ENCODE results near the gene SCAMP2.

DNA sequence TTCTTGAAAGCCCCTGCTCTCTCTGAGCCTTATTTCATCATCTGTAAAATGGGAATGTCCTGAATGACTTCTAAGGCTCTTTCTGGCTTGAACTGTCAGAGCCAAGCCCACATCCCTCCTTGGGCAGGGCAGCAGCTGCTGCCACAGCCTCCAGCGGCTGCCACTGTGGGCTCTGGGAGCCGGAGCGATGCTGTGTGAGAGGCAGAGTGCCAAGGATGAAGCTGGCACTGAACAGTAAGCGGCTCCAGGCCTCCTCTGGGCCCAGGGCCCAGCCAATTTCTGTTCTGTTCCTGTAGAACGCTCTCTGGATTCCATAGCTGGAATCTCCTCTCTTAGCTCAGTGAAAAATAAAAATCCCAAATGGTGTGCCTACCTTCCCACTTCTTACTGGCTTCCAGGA lies 42.3 kb downstream of the SCAMP2 start:
- TF ChIP-seq POLR2A (IDR thresholded peaks at IDR 0.05): no peak
- TF ChIP-seq, protein P1, sequence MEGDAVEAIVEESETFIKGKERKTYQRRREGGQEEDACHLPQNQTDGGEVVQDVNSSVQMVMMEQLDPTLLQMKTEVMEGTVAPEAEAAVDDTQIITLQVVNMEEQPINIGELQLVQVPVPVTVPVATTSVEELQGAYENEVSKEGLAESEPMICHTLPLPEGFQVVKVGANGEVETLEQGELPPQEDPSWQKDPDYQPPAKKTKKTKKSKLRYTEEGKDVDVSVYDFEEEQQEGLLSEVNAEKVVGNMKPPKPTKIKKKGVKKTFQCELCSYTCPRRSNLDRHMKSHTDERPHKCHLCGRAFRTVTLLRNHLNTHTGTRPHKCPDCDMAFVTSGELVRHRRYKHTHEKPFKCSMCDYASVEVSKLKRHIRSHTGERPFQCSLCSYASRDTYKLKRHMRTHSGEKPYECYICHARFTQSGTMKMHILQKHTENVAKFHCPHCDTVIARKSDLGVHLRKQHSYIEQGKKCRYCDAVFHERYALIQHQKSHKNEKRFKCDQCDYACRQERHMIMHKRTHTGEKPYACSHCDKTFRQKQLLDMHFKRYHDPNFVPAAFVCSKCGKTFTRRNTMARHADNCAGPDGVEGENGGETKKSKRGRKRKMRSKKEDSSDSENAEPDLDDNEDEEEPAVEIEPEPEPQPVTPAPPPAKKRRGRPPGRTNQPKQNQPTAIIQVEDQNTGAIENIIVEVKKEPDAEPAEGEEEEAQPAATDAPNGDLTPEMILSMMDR (IDR thresholded peaks at IDR 0.05): no peak
- TF ChIP-seq POLR2AphosphoS5 (IDR thresholded peaks at IDR 0.05): no peak
- TF ChIP-seq EP300 (IDR thresholded peaks at IDR 0.05; ENCODE audit: low read depth): no peak
